Measurements from ENCODE around the gene ZC3H18. TPM values are rescaled to one million over a fixed set of nuclear protein-coding genes. Genes with fewer than 3 reads are reported as not detected.
A peak's percentile ranks its signal among the peaks of the same experiment; 100 is the strongest.

ZC3H18 gene
- total RNA-seq, 1 experiment from 2014 or later = 61.8 TPM

- peak; percentile 99 for TF ChIP-seq FOXK1 (CRISPR knock-in tag; IDR thresholded peaks at IDR 0.05)
- TF ChIP-seq NR1H2 (CRISPR knock-in tag; IDR thresholded peaks at IDR 0.05) = peak; percentile 98
- TF ChIP-seq ARID4B (CRISPR knock-in tag; IDR thresholded peaks at IDR 0.05; ENCODE audit: borderline replicate concordance) = peak; percentile 100
- peak; percentile 98 for TF ChIP-seq CREB1 (CRISPR knock-in tag; IDR thresholded peaks at IDR 0.05)
- peak; percentile 99 for TF ChIP-seq SMAD3 (CRISPR knock-in tag; IDR thresholded peaks at IDR 0.05; ENCODE audit: borderline replicate concordance)
- TF ChIP-seq TP53 (CRISPR knock-in tag; IDR thresholded peaks at IDR 0.05) = peak; percentile 98
- TF ChIP-seq, protein P1, sequence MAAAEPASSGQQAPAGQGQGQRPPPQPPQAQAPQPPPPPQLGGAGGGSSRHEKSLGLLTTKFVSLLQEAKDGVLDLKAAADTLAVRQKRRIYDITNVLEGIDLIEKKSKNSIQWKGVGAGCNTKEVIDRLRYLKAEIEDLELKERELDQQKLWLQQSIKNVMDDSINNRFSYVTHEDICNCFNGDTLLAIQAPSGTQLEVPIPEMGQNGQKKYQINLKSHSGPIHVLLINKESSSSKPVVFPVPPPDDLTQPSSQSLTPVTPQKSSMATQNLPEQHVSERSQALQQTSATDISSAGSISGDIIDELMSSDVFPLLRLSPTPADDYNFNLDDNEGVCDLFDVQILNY (CRISPR knock-in tag; IDR thresholded peaks at IDR 0.05) = peak; percentile 98
- TF ChIP-seq NR3C1 (CRISPR knock-in tag; conservative IDR thresholded peaks at IDR 0.05; ENCODE audit: low read depth) = peak; percentile 97
- TF ChIP-seq NFYB (CRISPR knock-in tag; conservative IDR thresholded peaks at IDR 0.05; ENCODE audit: low read depth) = peak; percentile 74
- peak; percentile 99 for TF ChIP-seq ZNF219 (CRISPR knock-in tag; IDR thresholded peaks at IDR 0.05; ENCODE audit: borderline replicate concordance)
- TF ChIP-seq ATF3 (CRISPR knock-in tag; conservative IDR thresholded peaks at IDR 0.05) = peak; percentile 95
- TF ChIP-seq ZNF423 (CRISPR knock-in tag; IDR thresholded peaks at IDR 0.05) = no peak
- TF ChIP-seq USF2 (CRISPR knock-in tag; IDR thresholded peaks at IDR 0.05) = peak; percentile 66
- peak; percentile 90 for TF ChIP-seq ATF6 (CRISPR knock-in tag; IDR thresholded peaks at IDR 0.05)
- TF ChIP-seq GABPB1 (CRISPR knock-in tag; IDR thresholded peaks at IDR 0.05) = peak; percentile 70
- peak; percentile 99 for TF ChIP-seq NFE2L1 (CRISPR knock-in tag; IDR thresholded peaks at IDR 0.05)
- TF ChIP-seq CBFB (CRISPR knock-in tag; IDR thresholded peaks at IDR 0.05; ENCODE audit: low read depth) = peak; percentile 97; the same call in 1 of the 2 replicates
- TF ChIP-seq, protein P2, sequence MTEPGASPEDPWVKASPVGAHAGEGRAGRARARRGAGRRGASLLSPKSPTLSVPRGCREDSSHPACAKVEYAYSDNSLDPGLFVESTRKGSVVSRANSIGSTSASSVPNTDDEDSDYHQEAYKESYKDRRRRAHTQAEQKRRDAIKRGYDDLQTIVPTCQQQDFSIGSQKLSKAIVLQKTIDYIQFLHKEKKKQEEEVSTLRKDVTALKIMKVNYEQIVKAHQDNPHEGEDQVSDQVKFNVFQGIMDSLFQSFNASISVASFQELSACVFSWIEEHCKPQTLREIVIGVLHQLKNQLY (CRISPR knock-in tag; IDR thresholded peaks at IDR 0.05) = peak; percentile 97; the same call in 1 of the 2 replicates
- peak; percentile 94 for TF ChIP-seq ELF4 (CRISPR knock-in tag; IDR thresholded peaks at IDR 0.05; ENCODE audit: low read depth)
- no peak for TF ChIP-seq MXD4 (CRISPR knock-in tag; IDR thresholded peaks at IDR 0.05; ENCODE audit: borderline replicate concordance)
- peak; percentile 100 for TF ChIP-seq TEAD4 (CRISPR knock-in tag; IDR thresholded peaks at IDR 0.05)
- peak; percentile 99 for TF ChIP-seq TCF7 (CRISPR knock-in tag; IDR thresholded peaks at IDR 0.05; ENCODE audit: low read depth)
- TF ChIP-seq ZNF138 (CRISPR knock-in tag; conservative IDR thresholded peaks at IDR 0.05) = no peak
- peak; percentile 85 for TF ChIP-seq ZNF317 (CRISPR knock-in tag; IDR thresholded peaks at IDR 0.05; ENCODE audit: borderline replicate concordance, low read depth)
- TF ChIP-seq RORB (CRISPR knock-in tag; IDR thresholded peaks at IDR 0.05) = no peak
- TF ChIP-seq, protein P3, sequence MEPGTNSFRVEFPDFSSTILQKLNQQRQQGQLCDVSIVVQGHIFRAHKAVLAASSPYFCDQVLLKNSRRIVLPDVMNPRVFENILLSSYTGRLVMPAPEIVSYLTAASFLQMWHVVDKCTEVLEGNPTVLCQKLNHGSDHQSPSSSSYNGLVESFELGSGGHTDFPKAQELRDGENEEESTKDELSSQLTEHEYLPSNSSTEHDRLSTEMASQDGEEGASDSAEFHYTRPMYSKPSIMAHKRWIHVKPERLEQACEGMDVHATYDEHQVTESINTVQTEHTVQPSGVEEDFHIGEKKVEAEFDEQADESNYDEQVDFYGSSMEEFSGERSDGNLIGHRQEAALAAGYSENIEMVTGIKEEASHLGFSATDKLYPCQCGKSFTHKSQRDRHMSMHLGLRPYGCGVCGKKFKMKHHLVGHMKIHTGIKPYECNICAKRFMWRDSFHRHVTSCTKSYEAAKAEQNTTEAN (CRISPR knock-in tag; IDR thresholded peaks at IDR 0.05) = peak; percentile 97; the same call in 1 of the 2 replicates
- no peak for TF ChIP-seq OVOL2 (CRISPR knock-in tag; IDR thresholded peaks at IDR 0.05; ENCODE audit: borderline replicate concordance)
- TF ChIP-seq ZNF396 (CRISPR knock-in tag; IDR thresholded peaks at IDR 0.05; ENCODE audit: borderline replicate concordance) = no peak
- peak; percentile 97 for TF ChIP-seq FOXJ3 (CRISPR knock-in tag; IDR thresholded peaks at IDR 0.05; ENCODE audit: borderline replicate concordance)
- peak; percentile 99 for TF ChIP-seq FOXP1 (CRISPR knock-in tag; IDR thresholded peaks at IDR 0.05; ENCODE audit: borderline replicate concordance)
These were observed 9.3 kb upstream of the ZC3H18 start (continued) for GRCh38 chr16:88560714-88561484.

All from WTC11 (cell line).